Activated T-helper 1 cell treated with Interleukin-2 at 50 U/mL for 16 hours (primary cell): ENCODE results near the gene MYOC.
"Not testable (repeated sequence)": the region's sequence is repeated elsewhere in the genome, so short reads cannot be mapped to it uniquely, and the experiment has no call there.

Source experiments
- DNase-seq: peaks from one replicate; pipeline ENCODE4 v3.0.0-alpha.2; 2020; ENCODE audit warnings: low read depth

Gene MYOC

GRCh38 chr1:171652234-171652822 is at the start of gene MYOC:
Gene MYOC (minus strand): TSS chr1:171652688. CDS start chr1:171652611, 77 bp downstream.
- DNase-seq, result no peak

- DNase-seq, result no peak
These were observed 47.0 kb upstream of the MYOC start for GRCh38 chr1:171699531-171699930.

- DNase-seq, result not testable (repeated sequence)
These were observed 43.3 kb upstream of the MYOC start for GRCh38 chr1:171695772-171696171.

- not testable (repeated sequence) for DNase-seq
These were observed 41.1 kb upstream of the MYOC start for GRCh38 chr1:171693541-171693940.

GRCh38 chr1:171683870-171684269 is 31.4 kb upstream of the MYOC start:
- no peak for DNase-seq

GRCh38 chr1:171680339-171680738 is 27.9 kb upstream of the MYOC start:
- DNase-seq, result no peak

GRCh38 chr1:171676823-171677222 is 24.3 kb upstream of the MYOC start:
- DNase-seq, result no peak

GRCh38 chr1:171674431-171675405 is 22.2 kb upstream of the MYOC start:
- no peak for DNase-seq

GRCh38 chr1:171670739-171671138 is 18.3 kb upstream of the MYOC start:
- no peak for DNase-seq

GRCh38 chr1:171668372-171668771 is 15.9 kb upstream of the MYOC start:
- no peak for DNase-seq

GRCh38 chr1:171666114-171666769 is 13.8 kb upstream of the MYOC start:
- DNase-seq, result no peak

GRCh38 chr1:171664976-171665375 is 12.5 kb upstream of the MYOC start:
- DNase-seq, result no peak

- no peak for DNase-seq
These were observed 11.5 kb upstream of the MYOC start for GRCh38 chr1:171663854-171664575.

GRCh38 chr1:171663036-171663853 is 10.8 kb upstream of the MYOC start:
- DNase-seq, result no peak

- no peak for DNase-seq
These were observed 8.7 kb upstream of the MYOC start for GRCh38 chr1:171661076-171661650.

GRCh38 chr1:171656206-171656605 is 3.7 kb upstream of the MYOC start:
- not testable (repeated sequence) for DNase-seq

GRCh38 chr1:171655746-171656116 is 3.2 kb upstream of the MYOC start:
- DNase-seq, result no peak

GRCh38 chr1:171654942-171655745 is 2.7 kb upstream of the MYOC start:
- peak; percentile 23 for DNase-seq

GRCh38 chr1:171654201-171654941 is 1.9 kb upstream of the MYOC start:
- DNase-seq, result no peak
